GM19238 (cell line): ENCODE results near the gene PPP2CA.
A peak's percentile ranks its signal among the peaks of the same experiment; 100 is the strongest.

ENCODE experiments used
- DNase-seq: peaks from one replicate; pipeline ENCODE4 v3.0.0; 2011; ENCODE audit warnings: low spot score; ENCODE audit not compliant: insufficient read length

Gene PPP2CA

GRCh38 chr5:134149571-134150303, 76.1 kb downstream of the PPP2CA start:
- no peak for DNase-seq

DNA sequence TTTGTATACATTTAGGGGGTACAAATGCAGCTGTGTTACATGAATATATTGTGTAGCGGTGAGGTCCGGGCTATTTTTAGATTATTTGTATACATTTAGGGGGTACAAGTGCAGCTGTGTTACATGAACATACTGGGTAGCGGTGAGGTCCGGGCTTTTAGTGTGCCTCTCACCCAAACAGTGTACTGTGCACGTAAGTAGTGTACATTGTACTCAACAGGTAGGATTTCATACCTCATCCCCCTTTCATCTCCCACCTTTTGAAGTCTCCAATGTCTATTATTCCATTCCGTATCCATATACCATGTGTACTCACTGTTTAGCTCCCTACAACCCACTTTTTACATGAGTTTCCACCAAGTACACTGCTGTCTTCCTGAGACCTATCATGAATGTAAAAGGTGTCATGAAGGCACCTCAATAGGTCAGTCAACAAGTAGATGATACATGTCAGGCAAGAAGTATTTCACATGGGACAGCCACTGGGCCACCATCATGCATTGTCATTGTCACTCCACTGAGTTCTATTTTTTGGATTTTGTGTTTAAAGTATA, 76.8 kb downstream of the PPP2CA start:
- no peak for DNase-seq

- no peak for DNase-seq
Observed at GRCh38 chr5:134148316-134148715, 77.6 kb downstream of the PPP2CA start.

GRCh38 chr5:134146651-134147518, 79.0 kb downstream of the PPP2CA start:
- DNase-seq, result no peak

- peak; percentile 44 for DNase-seq
Observed at GRCh38 chr5:134145779-134146581, 79.9 kb downstream of the PPP2CA start.

DNA sequence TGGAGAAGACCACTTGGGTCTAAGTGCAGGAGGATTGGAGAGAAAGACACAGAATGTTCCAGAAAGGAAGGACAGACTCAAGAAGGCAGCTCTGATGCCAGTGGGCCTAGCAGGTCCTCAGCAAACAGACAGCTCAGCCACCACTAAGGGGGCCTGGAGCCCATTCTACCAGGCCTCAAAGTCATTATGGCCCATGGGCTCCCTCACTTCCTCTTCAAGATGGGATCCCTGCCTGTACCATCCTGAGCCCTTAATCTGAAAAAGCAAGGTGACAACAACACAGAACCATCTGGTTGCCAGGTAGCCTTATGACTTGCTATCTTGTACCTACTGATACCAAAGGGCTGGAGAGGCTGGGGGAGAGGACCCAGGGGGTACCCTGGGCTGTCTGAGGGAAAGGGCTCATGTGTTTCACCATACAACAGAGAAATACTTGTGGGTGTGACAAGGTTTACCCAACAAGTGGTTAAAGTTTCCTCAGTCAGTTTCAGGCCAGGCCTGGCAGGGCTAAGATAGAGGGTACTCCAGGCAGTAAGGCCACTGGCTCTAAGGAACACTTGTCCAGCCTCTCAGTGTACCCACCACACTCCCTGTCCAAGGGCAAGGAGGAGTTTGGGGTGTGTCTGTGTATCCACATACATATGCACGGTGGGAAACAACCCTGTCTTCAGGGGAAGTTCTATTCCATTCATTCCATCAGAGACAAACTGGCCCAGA, 80.7 kb downstream of the PPP2CA start:
- no peak for DNase-seq
